ENCODE measurements around the gene DHX34. TPM values are rescaled to one million over a fixed set of nuclear protein-coding genes. Genes with fewer than 3 reads are reported as not detected.

DHX34 gene
- total RNA-seq, 1 donor from 2014 or later: 17.7 TPM

- Histone ChIP-seq H3K4me1 (ENCODE audit: insufficient read depth, low read length) (peaks cover 5% of the 10 kb centered on the region), H3K36me3 (ENCODE audit: insufficient read depth, low read length) (no peaks in the 10 kb centered on the region), H3K27me3 (ENCODE audit: insufficient read depth, low read length) (peaks cover 50% of the 10 kb centered on the region), H3K27ac (ENCODE audit: low read depth, low read length) (no peak overlapping the region), H2AFZ (ENCODE audit: low read depth, low read length) (no peak overlapping the region), H3K9ac (ENCODE audit: low read length) (peak overlapping the region; percentile 43), H3K4me2 (ENCODE audit: low read length) (peak overlapping the region; percentile 82), H4K20me1 (ENCODE audit: insufficient read depth, low read length) (peaks cover 32% of the 10 kb centered on the region), H3K9me3 (ENCODE audit: insufficient read depth, low read depth, low read length) (no peaks in the 10 kb centered on the region), H3K79me2 (ENCODE audit: insufficient read depth, low read length) (no peaks in the 10 kb centered on the region), H3K4me3 (ENCODE audit: insufficient read depth, low read depth, low read length) (peak overlapping the region; percentile 42)
- Mint-ChIP-seq H3K36me3 (ENCODE audit: low read depth, unreplicated experiment) (peaks cover 19% of the 10 kb centered on the region), H3K27ac (ENCODE audit: unreplicated experiment) (peak overlapping the region; percentile 22), H3K9me3 (ENCODE audit: unreplicated experiment) (no peaks in the 10 kb centered on the region), H3K27me3 (ENCODE audit: low read depth, unreplicated experiment) (peaks cover 8% of the 10 kb centered on the region), H3K4me1 (ENCODE audit: low read depth, unreplicated experiment) (peaks cover 29% of the 10 kb centered on the region), H3K4me3 (ENCODE audit: unreplicated experiment) (peak overlapping the region; percentile 89)
- no peak for FAIRE-seq
- peak; percentile 8 for DNase-seq (ENCODE audit: low read depth)
- TF ChIP-seq CTCF (IDR thresholded peaks at IDR 0.05; ENCODE audit: insufficient read depth, low read depth, low read length) (no peak), EZH2 (IDR thresholded peaks at IDR 0.05; ENCODE audit: insufficient read depth, low read length) (peak; percentile 89)
Measured at GRCh38 chr19:47417746-47418691, 68.9 kb downstream of the DHX34 start.

DNA sequence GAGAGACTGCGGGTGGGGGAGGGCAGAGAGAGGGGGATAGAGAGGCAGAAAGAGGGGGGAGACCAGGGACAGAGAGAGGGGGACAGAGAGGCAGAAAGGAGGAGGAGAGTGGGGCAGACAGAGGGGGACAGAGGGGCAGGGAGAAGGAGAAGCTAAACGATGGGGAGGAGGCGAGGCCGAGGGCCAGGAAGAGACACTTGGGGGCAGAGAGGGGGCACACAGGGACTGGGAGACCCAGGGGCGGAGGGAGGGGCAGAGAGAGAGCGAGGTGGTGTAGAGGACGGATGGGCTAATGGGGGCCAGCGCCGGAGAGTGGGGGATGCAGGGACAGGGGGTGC, 69.5 kb downstream of the DHX34 start:
- H3K27me3 ChIP-seq (ENCODE audit: insufficient read depth, low read length): peaks cover 55% of the 10 kb centered on the region
- H3K27ac ChIP-seq (ENCODE audit: low read depth, low read length): no peak overlapping the region
- H3K9me3 ChIP-seq (ENCODE audit: insufficient read depth, low read depth, low read length): no peaks in the 10 kb centered on the region
- H4K20me1 ChIP-seq (ENCODE audit: insufficient read depth, low read length): peaks cover 32% of the 10 kb centered on the region
- Mint-ChIP-seq H3K27me3 (ENCODE audit: low read depth, unreplicated experiment) (peaks cover 12% of the 10 kb centered on the region), H3K9me3 (ENCODE audit: unreplicated experiment) (no peaks in the 10 kb centered on the region), H3K4me1 (ENCODE audit: low read depth, unreplicated experiment) (peaks cover 29% of the 10 kb centered on the region), H3K27ac (ENCODE audit: unreplicated experiment) (no peak overlapping the region), H3K36me3 (ENCODE audit: low read depth, unreplicated experiment) (peaks cover 17% of the 10 kb centered on the region), H3K4me3 (ENCODE audit: unreplicated experiment) (peak overlapping the region; percentile 89)
- no peaks in the 10 kb centered on the region for H3K36me3 ChIP-seq (ENCODE audit: insufficient read depth, low read length)
- H3K4me2 ChIP-seq (ENCODE audit: low read length): peak overlapping the region; percentile 82
- peaks cover 5% of the 10 kb centered on the region for H3K4me1 ChIP-seq (ENCODE audit: insufficient read depth, low read length)
- H3K9ac ChIP-seq (ENCODE audit: low read length): peak overlapping the region; percentile 43
- FAIRE-seq (no peak), DNase-seq (ENCODE audit: low read depth) (no peak)
- TF ChIP-seq EZH2 (IDR thresholded peaks at IDR 0.05; ENCODE audit: insufficient read depth, low read length) (peak; percentile 89), CTCF (IDR thresholded peaks at IDR 0.05; ENCODE audit: insufficient read depth, low read depth, low read length) (no peak)
- peak overlapping the region; percentile 42 for H3K4me3 ChIP-seq (ENCODE audit: insufficient read depth, low read depth, low read length)
- no peaks in the 10 kb centered on the region for H3K79me2 ChIP-seq (ENCODE audit: insufficient read depth, low read length)
- no peak overlapping the region for H2AFZ ChIP-seq (ENCODE audit: low read depth, low read length)
